ENCODE data around the gene FMN2. TPM values are rescaled to one million over a fixed set of nuclear protein-coding genes. Genes with fewer than 3 reads are reported as not detected.

The FMN2 gene
- total and polyA plus RNA-seq, 4 donors: 17.1 to 78.7 (median 46.5) TPM

DNA sequence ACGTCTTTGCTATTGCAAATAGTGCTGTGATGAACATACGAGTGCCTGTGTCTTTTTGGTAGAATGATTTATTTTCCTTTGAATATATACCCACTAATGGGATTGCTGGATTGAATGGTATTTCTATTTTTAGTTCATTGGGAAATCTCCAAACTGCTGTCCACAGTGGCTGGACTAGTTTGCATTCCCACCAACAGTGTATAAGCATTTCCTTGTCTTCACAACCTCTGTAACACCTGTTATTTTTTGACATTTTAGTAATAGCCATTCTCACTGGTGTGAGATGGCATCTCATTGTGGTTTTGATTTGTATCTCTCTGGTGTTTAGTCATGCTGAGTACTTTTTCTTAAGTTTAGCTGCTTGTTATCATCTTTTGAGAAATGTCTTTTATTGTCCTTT, 215.0 kb downstream of the FMN2 start:
- H3K36me3 ChIP-seq (ENCODE audit: control insufficient read depth, insufficient read depth, low read length): peaks cover 3% of the 10 kb centered on the region
- no peaks in the 10 kb centered on the region for H3K27me3 ChIP-seq (ENCODE audit: control insufficient read depth, insufficient read depth, low read length)
- no CpG with 5 or more reads among the region's 2 CpGs for WGBS (ENCODE audit: insufficient coverage)
- no peak overlapping the region for H3K27ac ChIP-seq (ENCODE audit: low read depth, low read length)
- no peak overlapping the region for H3K4me3 ChIP-seq (ENCODE audit: low read depth, low read length)
- no peaks in the 10 kb centered on the region for H3K4me1 ChIP-seq (ENCODE audit: control insufficient read depth, insufficient read depth, low read length)
- peaks cover 11% of the 10 kb centered on the region for H3K9me3 ChIP-seq (ENCODE audit: control insufficient read depth, insufficient read depth, low read length)
- no peak for DNase-seq (ENCODE audit: low read depth in 4 of 6, low spot score in 6 of 6)

DNA sequence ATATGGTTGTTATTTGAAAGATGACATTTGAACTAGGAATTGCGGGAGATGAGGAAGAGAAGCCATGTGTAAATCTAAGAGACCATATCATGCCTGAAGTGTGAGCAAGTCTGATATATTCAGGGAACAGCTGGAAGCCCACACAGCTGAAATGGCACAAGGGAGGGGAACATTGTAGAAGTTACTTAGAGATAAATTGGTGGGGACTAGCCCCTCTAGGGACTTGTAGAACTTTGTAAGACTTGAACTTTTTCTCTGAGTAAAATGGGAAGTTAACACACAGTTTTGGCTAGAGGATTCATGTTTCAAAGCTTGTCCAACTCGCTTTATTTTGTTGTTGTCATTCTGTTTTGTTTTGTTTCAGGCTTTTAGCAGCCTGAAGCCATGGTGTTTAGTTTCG, 216.4 kb downstream of the FMN2 start:
- no peaks in the 10 kb centered on the region for H3K4me1 ChIP-seq (ENCODE audit: control insufficient read depth, insufficient read depth, low read length)
- H3K36me3 ChIP-seq (ENCODE audit: control insufficient read depth, insufficient read depth, low read length): peaks cover 3% of the 10 kb centered on the region
- peaks cover 8% of the 10 kb centered on the region for H3K9me3 ChIP-seq (ENCODE audit: control insufficient read depth, insufficient read depth, low read length)
- 96% methylated on average over 3 of the region's 3 CpGs for WGBS (ENCODE audit: insufficient coverage)
- no peak overlapping the region for H3K4me3 ChIP-seq (ENCODE audit: low read depth, low read length)
- H3K27me3 ChIP-seq (ENCODE audit: control insufficient read depth, insufficient read depth, low read length): no peaks in the 10 kb centered on the region
- DNase-seq (ENCODE audit: low read depth in 4 of 6, low spot score in 6 of 6): no peak
- no peak overlapping the region for H3K27ac ChIP-seq (ENCODE audit: low read depth, low read length)

DNA sequence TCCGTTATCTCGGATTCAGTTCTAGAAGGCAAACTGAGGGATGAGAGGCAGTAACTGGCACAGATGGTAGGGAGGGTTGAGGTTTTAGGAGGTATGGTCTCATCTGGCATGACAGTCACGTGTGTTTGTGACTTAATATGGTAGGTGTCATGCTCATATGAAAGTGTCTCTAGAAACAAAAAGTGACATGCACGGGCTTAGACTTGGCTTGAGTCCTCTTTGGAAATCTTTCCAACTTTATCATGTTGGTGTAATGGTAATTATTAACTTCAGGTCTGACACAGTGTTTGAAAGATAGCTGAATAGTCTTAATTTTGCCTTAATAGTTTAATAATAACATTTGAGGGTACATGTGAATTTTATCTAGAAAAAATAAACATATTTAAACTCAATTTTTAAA, 218.1 kb downstream of the FMN2 start:
- Histone ChIP-seq H3K4me3 (ENCODE audit: low read depth, low read length) (no peak overlapping the region), H3K9me3 (ENCODE audit: control insufficient read depth, insufficient read depth, low read length) (peaks cover 5% of the 10 kb centered on the region), H3K4me1 (ENCODE audit: control insufficient read depth, insufficient read depth, low read length) (no peaks in the 10 kb centered on the region), H3K36me3 (ENCODE audit: control insufficient read depth, insufficient read depth, low read length) (no peaks in the 10 kb centered on the region), H3K27me3 (ENCODE audit: control insufficient read depth, insufficient read depth, low read length) (no peaks in the 10 kb centered on the region), H3K27ac (ENCODE audit: low read depth, low read length) (no peak overlapping the region)
- DNase-seq (ENCODE audit: low read depth in 4 of 6, low spot score in 6 of 6): peak in 1 of 6 donors; percentile 47
- WGBS (ENCODE audit: insufficient coverage): 82% methylated on average over 3 of the region's 4 CpGs

DNA sequence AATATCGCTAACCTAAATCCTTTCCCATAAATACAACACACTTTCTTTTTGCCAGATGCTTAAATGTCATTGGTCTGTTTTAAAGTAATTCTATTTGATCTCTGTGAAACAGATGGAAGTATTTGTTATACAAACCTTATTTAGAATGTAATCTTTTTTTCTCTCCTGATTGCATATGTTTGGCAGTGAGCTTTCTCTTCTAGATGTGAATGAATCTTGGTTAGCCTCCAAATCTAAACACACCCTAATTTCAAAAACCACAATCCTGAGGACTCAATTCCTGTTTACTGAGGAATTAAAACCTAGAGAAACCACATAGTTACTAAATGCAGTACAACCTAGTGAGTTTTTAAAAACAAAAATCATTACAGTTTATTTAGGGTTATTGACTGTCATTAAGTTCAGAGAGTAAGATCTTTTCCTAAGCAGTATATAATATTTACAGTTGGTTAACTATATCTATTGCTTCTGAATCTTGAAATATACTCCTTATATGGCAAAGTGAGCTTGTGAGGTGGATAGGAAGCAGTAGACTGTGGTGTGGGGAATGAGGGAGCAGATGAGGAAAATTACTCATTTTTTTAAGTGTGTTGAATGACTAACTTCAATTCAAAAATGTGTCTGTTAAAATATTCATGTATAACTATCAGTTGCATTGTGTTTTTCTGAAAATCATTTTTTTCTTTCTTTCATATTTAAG, 218.7 kb downstream of the FMN2 start:
- H3K27me3 ChIP-seq (ENCODE audit: control insufficient read depth, insufficient read depth, low read length): no peaks in the 10 kb centered on the region
- H3K9me3 ChIP-seq (ENCODE audit: control insufficient read depth, insufficient read depth, low read length): peaks cover 5% of the 10 kb centered on the region
- H3K36me3 ChIP-seq (ENCODE audit: control insufficient read depth, insufficient read depth, low read length): no peaks in the 10 kb centered on the region
- no peak overlapping the region for H3K27ac ChIP-seq (ENCODE audit: low read depth, low read length)
- WGBS (ENCODE audit: insufficient coverage): no CpG with 5 or more reads among the region's 1 CpG
- no peaks in the 10 kb centered on the region for H3K4me1 ChIP-seq (ENCODE audit: control insufficient read depth, insufficient read depth, low read length)
- H3K4me3 ChIP-seq (ENCODE audit: low read depth, low read length): no peak overlapping the region
- peak in 1 of 6 donors; percentile 79 for DNase-seq (ENCODE audit: low read depth in 4 of 6, low spot score in 6 of 6)

DNA sequence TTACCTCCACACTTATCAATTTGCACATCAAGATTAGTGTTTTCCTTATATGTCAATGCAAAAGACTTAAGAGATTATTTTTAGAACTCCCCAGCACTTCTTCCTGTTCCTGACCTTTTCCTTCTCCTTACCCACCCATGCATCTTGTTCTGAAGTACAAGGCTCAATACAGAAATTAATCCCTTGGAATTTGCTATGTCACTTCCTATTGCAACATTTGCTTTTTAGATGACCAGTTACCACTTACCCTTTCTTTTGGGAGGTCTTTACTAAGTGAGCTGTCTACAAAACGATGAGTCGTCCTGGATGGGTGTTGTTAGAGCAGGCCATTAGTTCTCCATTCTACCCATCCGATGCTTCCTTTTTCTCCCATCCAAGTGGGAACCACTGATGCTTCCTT, 221.2 kb downstream of the FMN2 start:
- Histone ChIP-seq H3K9me3 (ENCODE audit: control insufficient read depth, insufficient read depth, low read length) (no peaks in the 10 kb centered on the region), H3K27ac (ENCODE audit: low read depth, low read length) (no peak overlapping the region), H3K4me1 (ENCODE audit: control insufficient read depth, insufficient read depth, low read length) (no peaks in the 10 kb centered on the region), H3K36me3 (ENCODE audit: control insufficient read depth, insufficient read depth, low read length) (no peaks in the 10 kb centered on the region), H3K27me3 (ENCODE audit: control insufficient read depth, insufficient read depth, low read length) (no peaks in the 10 kb centered on the region), H3K4me3 (ENCODE audit: low read depth, low read length) (no peak overlapping the region)
- no CpG with 5 or more reads among the region's 3 CpGs for WGBS (ENCODE audit: insufficient coverage)
- no peak for DNase-seq (ENCODE audit: low read depth in 4 of 6, low spot score in 6 of 6)

DNA sequence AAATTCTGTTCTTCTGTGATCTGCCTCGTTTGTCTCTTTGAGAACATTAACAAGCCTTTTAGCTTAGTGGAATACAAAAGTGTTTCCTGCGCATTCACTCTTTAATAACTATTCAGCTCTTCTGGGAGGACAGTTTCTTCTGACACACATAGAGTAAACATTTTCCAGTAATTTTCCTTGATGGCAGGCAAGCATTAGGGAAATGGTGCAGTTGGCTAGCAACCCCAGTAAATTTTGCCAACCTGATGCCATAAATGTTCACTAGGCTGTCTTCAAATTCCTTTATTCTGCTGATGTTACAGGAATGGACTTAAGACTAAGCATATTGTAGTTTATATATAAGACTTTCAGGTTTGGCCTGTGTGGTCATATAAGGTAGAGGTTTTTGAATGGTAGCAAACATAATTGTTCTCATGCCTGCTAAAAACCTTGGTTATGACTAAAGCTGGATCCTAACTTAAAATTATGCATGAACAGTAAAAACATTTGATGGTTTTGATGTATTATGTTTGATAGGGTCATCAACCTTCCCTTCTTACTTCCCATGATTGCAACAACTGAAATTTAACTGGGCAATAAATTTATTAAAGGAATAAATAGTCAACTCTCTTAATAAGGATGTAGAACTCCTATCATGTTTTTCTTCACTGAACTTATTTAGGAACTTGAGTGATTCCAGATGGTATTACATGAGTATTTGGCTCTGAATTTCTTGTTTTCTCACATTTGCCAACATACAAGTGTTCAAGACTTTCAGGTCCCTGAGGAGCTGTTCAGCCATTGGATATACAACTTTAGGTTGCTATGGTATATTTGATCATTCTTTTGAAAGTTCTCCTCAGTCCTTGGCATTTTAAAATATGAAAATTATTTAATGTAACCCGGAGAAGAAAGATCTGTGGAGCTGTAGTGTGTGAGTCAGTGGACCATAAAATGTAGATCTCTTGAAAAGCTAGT, 223.4 kb downstream of the FMN2 start:
- Histone ChIP-seq H3K9me3 (ENCODE audit: control insufficient read depth, insufficient read depth, low read length) (no peaks in the 10 kb centered on the region), H3K4me3 (ENCODE audit: low read depth, low read length) (no peak overlapping the region), H3K27me3 (ENCODE audit: control insufficient read depth, insufficient read depth, low read length) (no peaks in the 10 kb centered on the region), H3K27ac (ENCODE audit: low read depth, low read length) (no peak overlapping the region), H3K4me1 (ENCODE audit: control insufficient read depth, insufficient read depth, low read length) (no peaks in the 10 kb centered on the region), H3K36me3 (ENCODE audit: control insufficient read depth, insufficient read depth, low read length) (no peaks in the 10 kb centered on the region)
- DNase-seq (ENCODE audit: low read depth in 4 of 6, low spot score in 6 of 6): peak in 2 of 6 donors; percentile 46 to 66
- WGBS (ENCODE audit: insufficient coverage): 50% methylated on average over 1 of the region's 3 CpGs

DNA sequence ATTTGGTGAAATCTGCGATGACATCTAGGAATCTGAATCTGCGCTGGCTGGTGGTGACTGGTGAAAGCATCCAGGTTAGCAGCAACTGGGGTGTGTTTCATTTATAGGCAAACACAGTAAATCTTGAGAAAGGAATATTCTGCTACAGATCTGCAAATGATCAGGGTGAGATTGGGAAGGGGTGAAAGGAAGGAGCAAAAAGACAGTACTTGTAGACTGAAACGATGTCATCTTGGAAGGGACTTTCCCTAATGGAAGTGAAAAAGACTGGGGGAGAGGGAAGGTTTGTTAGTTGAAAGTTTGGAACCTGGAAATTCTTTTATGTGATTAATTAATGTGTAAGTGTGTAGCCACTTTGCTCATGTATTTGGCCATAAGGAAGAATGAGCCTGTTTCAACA, 228.3 kb downstream of the FMN2 start:
- Histone ChIP-seq H3K4me3 (ENCODE audit: low read depth, low read length) (no peak overlapping the region), H3K9me3 (ENCODE audit: control insufficient read depth, insufficient read depth, low read length) (no peaks in the 10 kb centered on the region), H3K4me1 (ENCODE audit: control insufficient read depth, insufficient read depth, low read length) (no peaks in the 10 kb centered on the region), H3K36me3 (ENCODE audit: control insufficient read depth, insufficient read depth, low read length) (no peaks in the 10 kb centered on the region), H3K27me3 (ENCODE audit: control insufficient read depth, insufficient read depth, low read length) (no peaks in the 10 kb centered on the region), H3K27ac (ENCODE audit: low read depth, low read length) (no peak overlapping the region)
- DNase-seq (ENCODE audit: low read depth in 4 of 6, low spot score in 6 of 6): no peak
- 95% methylated on average over 3 of the region's 3 CpGs for WGBS (ENCODE audit: insufficient coverage)

DNA sequence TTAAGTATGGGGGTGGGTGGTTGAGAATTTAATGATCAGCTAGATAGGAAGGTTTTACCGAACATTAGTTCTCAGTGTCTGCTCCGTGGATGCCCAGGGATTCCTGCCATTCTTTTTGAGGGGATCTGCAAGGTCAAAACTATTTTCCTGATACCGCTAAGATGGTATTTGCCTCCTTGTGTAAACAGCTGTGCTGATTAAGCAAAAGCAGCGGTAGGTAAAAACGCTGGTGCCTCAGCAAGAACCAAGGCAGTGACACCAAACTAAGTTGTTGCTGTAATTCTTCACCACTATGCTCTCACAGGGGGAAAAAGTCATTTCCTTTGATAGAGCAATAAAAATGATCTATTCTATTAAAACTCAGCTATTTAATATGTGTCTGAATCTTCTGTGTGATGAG, 229.0 kb downstream of the FMN2 start:
- H3K27ac ChIP-seq (ENCODE audit: low read depth, low read length): no peak overlapping the region
- no peaks in the 10 kb centered on the region for H3K4me1 ChIP-seq (ENCODE audit: control insufficient read depth, insufficient read depth, low read length)
- H3K9me3 ChIP-seq (ENCODE audit: control insufficient read depth, insufficient read depth, low read length): no peaks in the 10 kb centered on the region
- DNase-seq (ENCODE audit: low read depth in 4 of 6, low spot score in 6 of 6): peak in 1 of 6 donors; percentile 66
- no peak overlapping the region for H3K4me3 ChIP-seq (ENCODE audit: low read depth, low read length)
- no peaks in the 10 kb centered on the region for H3K36me3 ChIP-seq (ENCODE audit: control insufficient read depth, insufficient read depth, low read length)
- no peaks in the 10 kb centered on the region for H3K27me3 ChIP-seq (ENCODE audit: control insufficient read depth, insufficient read depth, low read length)
- 72% methylated on average over 5 of the region's 5 CpGs for WGBS (ENCODE audit: insufficient coverage)

DNA sequence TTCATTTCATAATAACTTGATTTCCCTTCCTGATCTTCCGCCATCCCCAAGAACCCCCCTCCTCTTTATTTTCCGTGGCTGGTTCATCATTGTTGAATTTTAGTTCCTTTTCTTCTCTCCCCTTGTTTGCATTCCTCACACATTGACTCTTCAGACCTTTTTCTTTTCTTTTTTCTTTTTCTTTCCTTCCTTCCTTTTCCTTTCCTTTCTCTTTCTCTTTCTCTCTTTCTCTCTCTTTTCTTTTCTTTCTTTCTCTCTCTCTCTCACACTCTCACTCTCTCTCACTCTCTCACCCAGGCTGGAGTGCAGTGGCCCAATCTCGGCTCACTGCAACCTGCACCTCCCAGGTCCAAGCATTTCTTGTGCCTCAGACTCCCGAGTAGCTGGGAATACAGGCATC, 231.3 kb downstream of the FMN2 start:
- Histone ChIP-seq H3K4me1 (ENCODE audit: control insufficient read depth, insufficient read depth, low read length) (no peaks in the 10 kb centered on the region), H3K27me3 (ENCODE audit: control insufficient read depth, insufficient read depth, low read length) (no peaks in the 10 kb centered on the region), H3K9me3 (ENCODE audit: control insufficient read depth, insufficient read depth, low read length) (no peaks in the 10 kb centered on the region), H3K4me3 (ENCODE audit: low read depth, low read length) (no peak overlapping the region), H3K27ac (ENCODE audit: low read depth, low read length) (no peak overlapping the region), H3K36me3 (ENCODE audit: control insufficient read depth, insufficient read depth, low read length) (no peaks in the 10 kb centered on the region)
- no peak for DNase-seq (ENCODE audit: low read depth in 4 of 6, low spot score in 6 of 6)
- WGBS (ENCODE audit: insufficient coverage): 89% methylated on average over 2 of the region's 4 CpGs

Data from spinal cord (tissue), 10 donors.